MM.1S (cell line): Measurements from ENCODE around the gene SRPK2.

ENCODE experiments used
- DNase-seq: peaks from one replicate; pipeline ENCODE4 v3.0.0-alpha.2; 2015
- H2AFZ ChIP-seq: fragments of 300-600 bp; sonication (generic); 2 replicates; pipeline ENCODE4 v1.6.0; 2016; ENCODE audit warnings: antibody characterized with exemption, low read length
- H3F3A ChIP-seq: fragments of 300-600 bp; sonication (generic); 2 replicates; pipeline ENCODE4 v1.6.1; 2016; ENCODE audit warnings: mild to moderate bottlenecking, antibody characterized with exemption, low read length, moderate library complexity, mixed read lengths; ENCODE audit not compliant: insufficient read depth
- H3K27ac ChIP-seq: fragments of 300-600 bp; sonication (generic); 2 replicates; pipeline ENCODE4 v1.5.1; 2016; ENCODE audit warnings: mild to moderate bottlenecking, low read length
- H3K27me3 ChIP-seq: fragments of 300-600 bp; sonication (generic); replicated peaks from 2 replicates; pipeline ENCODE4 v1.6.0; 2016; ENCODE audit warnings: low read length; ENCODE audit not compliant: insufficient read depth
- H3K36me3 ChIP-seq: fragments of 300-600 bp; sonication (generic); replicated peaks from 2 replicates; pipeline ENCODE4 v1.6.1; 2016; ENCODE audit warnings: mild to moderate bottlenecking, low read length, mixed read lengths; ENCODE audit not compliant: insufficient read depth
- H3K4me1 ChIP-seq: fragments of 300-600 bp; sonication (generic); 2 replicates; pipeline ENCODE4 v1.6.1; 2016; ENCODE audit warnings: low read length, mixed read lengths
- H3K4me2 ChIP-seq: fragments of 300-600 bp; sonication (generic); 2 replicates; pipeline ENCODE4 v1.6.0; 2016; ENCODE audit warnings: low read depth, low read length
- H3K4me3 ChIP-seq: fragments of 300-600 bp; sonication (generic); 2 replicates; pipeline ENCODE4 v1.5.1; 2016; ENCODE audit warnings: low read length, mixed read lengths
- H3K79me2 ChIP-seq: fragments of 300-600 bp; sonication (generic); 2 replicates; pipeline ENCODE4 v1.6.1; 2016; ENCODE audit warnings: mixed run types, low read length, mixed read lengths
- H3K9ac ChIP-seq: fragments of 300-600 bp; sonication (generic); 2 replicates; pipeline ENCODE4 v1.6.1; 2016; ENCODE audit warnings: low read length, mixed read lengths
- H3K9me2 ChIP-seq: fragments of 300-600 bp; sonication (generic); replicated peaks from 2 replicates; pipeline ENCODE4 v1.6.1; 2016; ENCODE audit warnings: mild to moderate bottlenecking, low read length, mixed read lengths; ENCODE audit not compliant: insufficient read depth
- H3K9me3 ChIP-seq: fragments of 300-600 bp; sonication (generic); replicated peaks from 2 replicates; pipeline ENCODE4 v1.6.1; 2016; ENCODE audit warnings: mild to moderate bottlenecking, low read length, mixed read lengths; ENCODE audit not compliant: insufficient read depth
- H4K20me1 ChIP-seq: fragments of 300-600 bp; sonication (generic); 2 replicates; pipeline ENCODE4 v1.6.1; 2016; ENCODE audit warnings: mild to moderate bottlenecking, low read length, moderate library complexity, mixed read lengths; ENCODE audit not compliant: insufficient read depth
- EZH2 ChIP-seq: fragments of 300-600 bp; sonication (generic); optimal IDR thresholded peaks from 2 replicates; pipeline ENCODE3; 2017; ENCODE audit warnings: low read depth, mild to moderate bottlenecking, antibody characterized with exemption, low read length, mixed read lengths
- EZH2phosphoT487 ChIP-seq: fragments of 300-600 bp; sonication (generic); IDR thresholded peaks from 2 replicates; pipeline ENCODE4 v1.6.1; 2018; ENCODE audit warnings: antibody characterized with exemption, low read length
- TF ChIP-seq, protein P1 (sequence below): fragments of 300-600 bp; sonication (generic); IDR thresholded peaks from 2 replicates; pipeline ENCODE4 v1.5.1; 2016; ENCODE audit warnings: antibody characterized with exemption, low read length, mixed read lengths

SRPK2 gene

GRCh38 chr7:105279688-105280007, 109.1 kb downstream of the SRPK2 start:
- no peak overlapping the region for H2AFZ ChIP-seq
- no peaks in the 10 kb centered on the region for H3K4me1 ChIP-seq
- no peaks in the 10 kb centered on the region for H3K9me2 ChIP-seq
- H3K9me3 ChIP-seq: no peaks in the 10 kb centered on the region
- no peaks in the 10 kb centered on the region for H4K20me1 ChIP-seq
- no peak for DNase-seq
- no peaks in the 10 kb centered on the region for H3F3A ChIP-seq
- peaks cover 73% of the 10 kb centered on the region for H3K79me2 ChIP-seq
- TF ChIP-seq, protein P1, sequence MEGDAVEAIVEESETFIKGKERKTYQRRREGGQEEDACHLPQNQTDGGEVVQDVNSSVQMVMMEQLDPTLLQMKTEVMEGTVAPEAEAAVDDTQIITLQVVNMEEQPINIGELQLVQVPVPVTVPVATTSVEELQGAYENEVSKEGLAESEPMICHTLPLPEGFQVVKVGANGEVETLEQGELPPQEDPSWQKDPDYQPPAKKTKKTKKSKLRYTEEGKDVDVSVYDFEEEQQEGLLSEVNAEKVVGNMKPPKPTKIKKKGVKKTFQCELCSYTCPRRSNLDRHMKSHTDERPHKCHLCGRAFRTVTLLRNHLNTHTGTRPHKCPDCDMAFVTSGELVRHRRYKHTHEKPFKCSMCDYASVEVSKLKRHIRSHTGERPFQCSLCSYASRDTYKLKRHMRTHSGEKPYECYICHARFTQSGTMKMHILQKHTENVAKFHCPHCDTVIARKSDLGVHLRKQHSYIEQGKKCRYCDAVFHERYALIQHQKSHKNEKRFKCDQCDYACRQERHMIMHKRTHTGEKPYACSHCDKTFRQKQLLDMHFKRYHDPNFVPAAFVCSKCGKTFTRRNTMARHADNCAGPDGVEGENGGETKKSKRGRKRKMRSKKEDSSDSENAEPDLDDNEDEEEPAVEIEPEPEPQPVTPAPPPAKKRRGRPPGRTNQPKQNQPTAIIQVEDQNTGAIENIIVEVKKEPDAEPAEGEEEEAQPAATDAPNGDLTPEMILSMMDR: no peak
- TF ChIP-seq EZH2phosphoT487 (no peak), EZH2 (no peak)
- no peak overlapping the region for H3K4me2 ChIP-seq
- H3K4me3 ChIP-seq: no peak overlapping the region
- H3K27me3 ChIP-seq: no peaks in the 10 kb centered on the region
- no peaks in the 10 kb centered on the region for H3K36me3 ChIP-seq
- no peak overlapping the region for H3K9ac ChIP-seq
- no peak overlapping the region for H3K27ac ChIP-seq

DNA sequence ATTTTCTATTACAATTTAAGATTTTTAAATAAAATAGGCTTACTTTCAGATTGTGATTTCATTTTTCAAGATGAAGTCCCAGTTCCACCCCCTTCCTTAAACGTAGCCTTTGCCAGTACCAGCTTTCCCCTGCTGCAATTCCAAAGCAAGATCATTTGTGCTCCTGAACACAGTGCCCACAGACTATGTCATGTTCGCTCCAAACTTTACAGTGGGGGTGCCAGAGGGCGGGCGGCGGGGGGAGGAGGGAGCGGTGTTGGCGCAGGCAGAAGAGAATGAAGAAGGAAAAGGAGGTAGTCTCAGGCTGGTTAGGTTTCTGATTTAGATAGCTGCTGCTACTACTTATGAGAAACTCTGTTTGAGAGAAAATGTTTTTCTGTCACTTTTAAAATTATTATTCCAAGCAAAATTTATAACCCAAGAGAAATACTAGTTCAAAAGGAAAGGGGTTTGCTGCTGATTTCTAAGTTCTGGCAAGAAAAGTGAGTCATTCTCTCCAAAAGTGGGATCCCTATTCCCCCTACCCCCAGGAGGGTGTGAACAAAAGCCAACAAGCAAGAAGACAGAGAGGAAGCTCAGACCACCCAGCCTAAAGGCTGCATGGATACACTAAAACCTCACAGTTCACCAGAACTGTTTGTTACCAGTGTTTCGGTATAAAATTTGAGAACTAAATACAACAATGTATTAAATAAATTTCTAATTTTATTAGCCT, 109.6 kb downstream of the SRPK2 start:
- no peaks in the 10 kb centered on the region for H4K20me1 ChIP-seq
- H3K27ac ChIP-seq: no peak overlapping the region
- H3K9me2 ChIP-seq: no peaks in the 10 kb centered on the region
- no peak overlapping the region for H3K4me3 ChIP-seq
- H3K27me3 ChIP-seq: no peaks in the 10 kb centered on the region
- H3F3A ChIP-seq: no peaks in the 10 kb centered on the region
- H3K36me3 ChIP-seq: no peaks in the 10 kb centered on the region
- H2AFZ ChIP-seq: no peak overlapping the region
- DNase-seq: no peak
- TF ChIP-seq EZH2: no peak
- TF ChIP-seq EZH2phosphoT487: no peak
- TF ChIP-seq, protein P1: no peak
- no peak overlapping the region for H3K9ac ChIP-seq
- no peaks in the 10 kb centered on the region for H3K4me1 ChIP-seq
- H3K4me2 ChIP-seq: no peak overlapping the region
- peaks cover 74% of the 10 kb centered on the region for H3K79me2 ChIP-seq
- H3K9me3 ChIP-seq: no peaks in the 10 kb centered on the region

DNA sequence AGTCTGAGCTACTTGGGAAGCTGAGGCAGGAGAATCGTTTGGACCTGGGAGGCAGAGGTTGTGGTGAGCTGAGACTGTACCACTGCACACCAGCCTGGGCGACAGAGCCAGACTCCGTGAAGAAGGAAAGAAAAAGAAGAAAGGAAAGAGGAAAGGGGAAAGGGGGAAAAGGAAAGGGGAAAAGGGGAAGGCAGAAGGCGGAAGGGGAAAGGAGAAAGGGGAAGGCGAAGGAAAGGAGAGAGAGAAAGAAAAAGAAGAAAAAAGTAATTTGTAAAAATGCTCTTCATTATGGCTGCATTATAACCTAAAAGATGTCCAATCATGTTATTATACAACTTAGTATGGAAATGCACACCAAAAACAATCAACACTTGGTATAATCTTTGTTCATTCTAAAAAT, 110.2 kb downstream of the SRPK2 start:
- DNase-seq: no peak
- TF ChIP-seq, protein P1: no peak
- no peak for TF ChIP-seq EZH2phosphoT487
- no peak for TF ChIP-seq EZH2
- H3K27me3 ChIP-seq: no peaks in the 10 kb centered on the region
- no peak overlapping the region for H3K9ac ChIP-seq
- H3K27ac ChIP-seq: no peak overlapping the region
- H3K9me3 ChIP-seq: no peaks in the 10 kb centered on the region
- H3K4me1 ChIP-seq: no peaks in the 10 kb centered on the region
- H4K20me1 ChIP-seq: no peaks in the 10 kb centered on the region
- H3K36me3 ChIP-seq: no peaks in the 10 kb centered on the region
- H2AFZ ChIP-seq: no peak overlapping the region
- H3K4me3 ChIP-seq: no peak overlapping the region
- no peaks in the 10 kb centered on the region for H3F3A ChIP-seq
- peaks cover 74% of the 10 kb centered on the region for H3K79me2 ChIP-seq
- no peak overlapping the region for H3K4me2 ChIP-seq
- no peaks in the 10 kb centered on the region for H3K9me2 ChIP-seq
